Activated CD4-positive, alpha-beta T cell treated with anti-CD3 and anti-CD28 coated beads, Interleukin-2, Interleukin-4, amounts not matched to agents 100 ng/mL and 50 ng/mL, durations not matched to agents 16 hours and 8 hours (primary cell): ENCODE measurements around the gene RFX8.

Source experiments
- DNase-seq: peaks from one replicate; pipeline ENCODE4 v3.0.0-alpha.2; 2020; ENCODE audit warnings: low spot score

Gene RFX8

DNA sequence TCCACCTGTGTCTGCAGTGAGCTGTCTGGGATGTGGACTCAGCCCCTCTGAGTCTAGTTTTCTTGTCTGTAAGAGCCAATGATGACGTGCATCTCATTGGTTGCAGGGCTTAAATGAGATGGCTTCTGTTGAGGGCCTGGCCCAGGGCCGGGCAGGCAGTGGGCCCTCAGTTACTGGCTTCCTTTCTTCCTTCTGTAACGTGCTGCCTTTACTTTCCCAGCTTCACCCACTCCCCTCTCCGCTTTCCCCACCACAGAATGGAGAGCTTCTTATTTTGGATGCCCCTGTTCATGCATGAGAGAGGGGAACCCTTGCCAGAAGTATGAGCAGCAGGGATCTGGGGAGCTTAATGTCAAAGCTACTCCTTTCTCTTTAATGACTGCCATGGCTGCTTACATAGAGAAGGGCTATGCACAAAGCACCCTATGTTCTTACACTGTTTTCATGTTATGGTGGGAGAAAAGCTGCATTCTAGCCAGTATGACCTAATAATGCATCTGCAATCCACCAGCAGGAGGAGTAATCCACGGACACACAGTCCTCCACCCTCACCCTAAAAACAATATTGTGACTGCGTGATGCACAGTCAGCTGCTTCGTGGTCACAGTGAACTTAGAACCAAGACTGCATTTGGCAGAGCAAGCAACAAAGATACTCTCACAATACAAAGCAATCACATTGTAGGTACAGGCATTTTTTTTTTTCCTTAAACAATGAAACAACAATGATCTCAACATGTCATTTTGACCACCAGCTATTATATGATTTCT lies 124.8 kb downstream of the RFX8 start:
- DNase-seq = no peak

DNA sequence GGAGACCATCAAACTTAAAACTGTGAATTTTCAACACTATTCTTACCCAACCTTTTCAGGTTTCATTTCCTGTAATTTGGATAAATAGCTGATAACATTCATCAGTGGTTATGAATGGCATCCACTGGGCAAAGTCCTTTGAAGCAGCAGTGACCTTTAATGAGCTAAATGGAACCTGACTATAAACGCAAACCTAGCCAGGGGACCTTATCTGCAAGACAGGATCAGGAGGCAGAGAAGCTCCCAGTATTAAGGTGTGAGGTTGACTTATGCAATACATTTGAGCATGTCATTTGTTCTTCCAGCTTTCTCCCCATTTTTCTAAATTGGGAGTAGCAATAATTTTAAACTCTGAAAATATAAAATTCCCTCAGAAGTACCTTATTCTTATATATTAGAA lies 126.0 kb downstream of the RFX8 start:
- no peak for DNase-seq
